K562 (cell line): Measurements from ENCODE around the gene CMIP. TPM values are rescaled to one million over a fixed set of nuclear protein-coding genes. Genes with fewer than 3 reads are reported as not detected.
A peak's percentile ranks its signal among the peaks of the same experiment; 100 is the strongest.

Experiments
- C11orf30 ChIP-seq: fragments of 450-650 bp; IDR thresholded peaks from 2 replicates; pipeline ENCODE4 v1.6.1; 2016; ENCODE audit warnings: low read depth, mild to moderate bottlenecking
- HDAC2 ChIP-seq: fragments of 450-650 bp; IDR thresholded peaks from 2 replicates; pipeline ENCODE4 v1.6.1; 2016; ENCODE audit warnings: mild to moderate bottlenecking
- ZFP36 ChIP-seq: fragments of 150-350 bp; IDR thresholded peaks from 2 replicates; pipeline ENCODE4 v1.6.1; 2018; ENCODE audit warnings: low read length, low read depth; ENCODE audit not compliant: partially characterized antibody
- ZNF3 ChIP-seq: fragments of 250-450 bp; sonication (Bioruptor Pico); IDR thresholded peaks from 2 replicates; pipeline ENCODE4 v1.5.0; 2021; ENCODE audit warnings: mild to moderate bottlenecking, moderate library complexity
- ZNF316 ChIP-seq: fragments of 450-650 bp; IDR thresholded peaks from 2 replicates; pipeline ENCODE4 v1.6.1; 2016
- polyA plus RNA-seq, 8 experiments: library from polyadenylated mRNA; depleted of rRNA in 4 of 8; stranded (reverse) in 5 of 8; unstranded in 3 of 8; fragments of >200 nt; fragmentation: Nextera tagmentation in 2 of 8; fragmentation: Illumina TruSeq in 1 of 8; extraction: Ambion mirVana in 2 of 8; extraction: Trizol in 1 of 8; gene quantifications; 2 replicates each; pipeline versions ENCODE4 v1.2.1 to v1.2.3, GENCODE V29; 2011 to 2014; ENCODE audit warnings: inconsistent platforms in 1 of 8, missing spikeins in 1 of 8
- total RNA-seq, 7 experiments: library from RNA; depleted of rRNA in 6 of 7; stranded (reverse); fragments of >200 nt in 6 of 7; fragmentation: Illumina TruSeq in 2 of 7; extraction: Trizol in 2 of 7; gene quantifications; 2 replicates each; pipeline versions ENCODE4 v1.2.1 to v1.2.3, GENCODE V29; 2011 to 2021; ENCODE audit warnings: low replicate concordance in 1 of 7
- TF ChIP-seq, protein P1 (sequence below): IDR thresholded peaks from 3 replicates; pipeline ENCODE4 v1.6.1; 2011; ENCODE audit warnings: borderline replicate concordance, mild to moderate bottlenecking, moderate library complexity; ENCODE audit not compliant: insufficient read length; ENCODE audit errors: extremely low read depth
- TF ChIP-seq, protein P2 (sequence below): fragments of 450-650 bp; IDR thresholded peaks from 2 replicates; pipeline ENCODE4 v1.7.0; 2016; ENCODE audit warnings: borderline replicate concordance

Gene CMIP
- total and polyA plus RNA-seq, 9 of the 15 experiments (the other 6 are each of a cell fraction or from before 2014, with no cell fraction given): 0.94 to 82.5 (median 10.3) TPM

DNA sequence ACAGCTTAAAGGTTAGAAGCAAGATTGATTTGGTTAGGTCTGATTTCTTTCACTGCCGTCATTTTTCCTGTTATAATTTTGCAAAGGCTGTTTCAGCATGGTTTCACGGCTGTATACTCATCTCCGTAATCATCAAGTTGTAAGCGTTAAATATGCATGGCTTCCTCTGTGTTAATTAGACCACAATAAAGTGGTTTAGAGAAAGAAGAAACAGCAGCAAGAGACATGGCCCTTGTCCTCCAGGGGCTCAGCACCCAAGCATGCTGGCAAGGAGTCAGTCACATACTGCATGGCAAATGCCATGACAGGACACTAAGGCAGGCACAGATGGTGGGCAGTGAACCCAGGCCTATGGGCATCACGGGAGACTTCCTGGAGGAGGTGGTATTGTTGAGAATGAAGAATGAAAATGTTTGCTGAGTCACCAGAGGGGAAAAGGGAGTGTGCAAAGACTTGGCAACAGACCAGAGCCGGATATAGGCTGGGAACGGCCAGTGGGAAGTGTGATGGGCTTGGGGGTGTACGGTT lies 273.1 kb downstream of the CMIP start (continued):
- TF ChIP-seq, protein P1, sequence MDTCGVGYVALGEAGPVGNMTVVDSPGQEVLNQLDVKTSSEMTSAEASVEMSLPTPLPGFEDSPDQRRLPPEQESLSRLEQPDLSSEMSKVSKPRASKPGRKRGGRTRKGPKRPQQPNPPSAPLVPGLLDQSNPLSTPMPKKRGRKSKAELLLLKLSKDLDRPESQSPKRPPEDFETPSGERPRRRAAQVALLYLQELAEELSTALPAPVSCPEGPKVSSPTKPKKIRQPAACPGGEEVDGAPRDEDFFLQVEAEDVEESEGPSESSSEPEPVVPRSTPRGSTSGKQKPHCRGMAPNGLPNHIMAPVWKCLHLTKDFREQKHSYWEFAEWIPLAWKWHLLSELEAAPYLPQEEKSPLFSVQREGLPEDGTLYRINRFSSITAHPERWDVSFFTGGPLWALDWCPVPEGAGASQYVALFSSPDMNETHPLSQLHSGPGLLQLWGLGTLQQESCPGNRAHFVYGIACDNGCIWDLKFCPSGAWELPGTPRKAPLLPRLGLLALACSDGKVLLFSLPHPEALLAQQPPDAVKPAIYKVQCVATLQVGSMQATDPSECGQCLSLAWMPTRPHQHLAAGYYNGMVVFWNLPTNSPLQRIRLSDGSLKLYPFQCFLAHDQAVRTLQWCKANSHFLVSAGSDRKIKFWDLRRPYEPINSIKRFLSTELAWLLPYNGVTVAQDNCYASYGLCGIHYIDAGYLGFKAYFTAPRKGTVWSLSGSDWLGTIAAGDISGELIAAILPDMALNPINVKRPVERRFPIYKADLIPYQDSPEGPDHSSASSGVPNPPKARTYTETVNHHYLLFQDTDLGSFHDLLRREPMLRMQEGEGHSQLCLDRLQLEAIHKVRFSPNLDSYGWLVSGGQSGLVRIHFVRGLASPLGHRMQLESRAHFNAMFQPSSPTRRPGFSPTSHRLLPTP: peak; percentile 36
- TF ChIP-seq ZNF316: peak; percentile 67
- peak; percentile 53 for TF ChIP-seq HDAC2
- TF ChIP-seq C11orf30: peak; percentile 62; the same call in 1 of the 2 replicates
- peak; percentile 74; the same call in 1 of the 2 replicates for TF ChIP-seq ZNF3 (CRISPR knock-in tag)
- TF ChIP-seq, protein P2, sequence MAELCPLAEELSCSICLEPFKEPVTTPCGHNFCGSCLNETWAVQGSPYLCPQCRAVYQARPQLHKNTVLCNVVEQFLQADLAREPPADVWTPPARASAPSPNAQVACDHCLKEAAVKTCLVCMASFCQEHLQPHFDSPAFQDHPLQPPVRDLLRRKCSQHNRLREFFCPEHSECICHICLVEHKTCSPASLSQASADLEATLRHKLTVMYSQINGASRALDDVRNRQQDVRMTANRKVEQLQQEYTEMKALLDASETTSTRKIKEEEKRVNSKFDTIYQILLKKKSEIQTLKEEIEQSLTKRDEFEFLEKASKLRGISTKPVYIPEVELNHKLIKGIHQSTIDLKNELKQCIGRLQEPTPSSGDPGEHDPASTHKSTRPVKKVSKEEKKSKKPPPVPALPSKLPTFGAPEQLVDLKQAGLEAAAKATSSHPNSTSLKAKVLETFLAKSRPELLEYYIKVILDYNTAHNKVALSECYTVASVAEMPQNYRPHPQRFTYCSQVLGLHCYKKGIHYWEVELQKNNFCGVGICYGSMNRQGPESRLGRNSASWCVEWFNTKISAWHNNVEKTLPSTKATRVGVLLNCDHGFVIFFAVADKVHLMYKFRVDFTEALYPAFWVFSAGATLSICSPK: no peak
- peak; percentile 99 for TF ChIP-seq ZFP36
